K562 (cell line): ENCODE results near the gene DBT. TPM values are rescaled to one million over a fixed set of nuclear protein-coding genes. Genes with fewer than 3 reads are reported as not detected.

Experiments used
- ARNT ChIP-seq, 2 experiments: fragments of 450-650 bp; IDR thresholded peaks; 2 replicates each; pipeline ENCODE4 v1.6.1; 2016; ENCODE audit warnings: mild to moderate bottlenecking in 1 of 2
- CEBPG ChIP-seq, 3 experiments: fragments of 200-800 bp in 1 of 3; sonication (Bioruptor generic) in 1 of 3; sonication (generic) in 1 of 3; formaldehyde crosslinking in 1 of 3; IDR thresholded peaks in 2 of 3; conservative IDR thresholded peaks in 1 of 3; 2 replicates each; pipeline versions ENCODE4 v1.6.1 to v1.8.0; 2016 to 2022; ENCODE audit warnings: missing compliant biosample characterization in 2 of 3, missing genetic modification characterization in 2 of 3, mild to moderate bottlenecking in 1 of 3, missing genetic modification reagents in 1 of 3
- ELK1 ChIP-seq: sonication (generic); formaldehyde crosslinking; IDR thresholded peaks from 2 replicates; pipeline ENCODE4 v1.8.1; 2022; ENCODE audit warnings: missing genetic modification reagents
- NKRF ChIP-seq: fragments of 450-650 bp; IDR thresholded peaks from 2 replicates; pipeline ENCODE4 v1.6.1; 2016; ENCODE audit warnings: borderline replicate concordance
- NR1H2 ChIP-seq: sonication (generic); formaldehyde crosslinking; IDR thresholded peaks from 2 replicates; pipeline ENCODE4 v1.4.0; 2020; ENCODE audit warnings: mild to moderate bottlenecking, missing genetic modification reagents
- NR2C2 ChIP-seq, 2 experiments: fragments of 200-800 bp in 1 of 2; sonication (Bioruptor generic) in 1 of 2; sonication (generic) in 1 of 2; formaldehyde crosslinking in 1 of 2; IDR thresholded peaks; 2 replicates each; pipeline versions ENCODE4 v1.6.1 to v1.8.0; 2016 to 2022; ENCODE audit warnings: mild to moderate bottlenecking in 1 of 2, missing compliant biosample characterization in 1 of 2, missing genetic modification characterization in 1 of 2, missing genetic modification reagents in 1 of 2
- NR2F6 ChIP-seq: fragments of 450-650 bp; formaldehyde crosslinking; IDR thresholded peaks from 2 replicates; pipeline ENCODE4 v1.4.0; 2020; ENCODE audit warnings: mild to moderate bottlenecking
- NUFIP1 ChIP-seq: fragments of 450-650 bp; IDR thresholded peaks from 2 replicates; pipeline ENCODE4 v1.6.1; 2018; ENCODE audit not compliant: partially characterized antibody
- SMAD3 ChIP-seq: fragments of 450-650 bp; formaldehyde crosslinking; conservative IDR thresholded peaks from 2 replicates; pipeline ENCODE4 v1.4.0; 2020; ENCODE audit warnings: mild to moderate bottlenecking
- SMARCC2 ChIP-seq: fragments of 450-650 bp; IDR thresholded peaks from 2 replicates; pipeline ENCODE4 v1.6.1; 2017; ENCODE audit warnings: antibody characterized with exemption, moderate library complexity, mild to moderate bottlenecking, low read depth
- SP2 ChIP-seq: IDR thresholded peaks from 2 replicates; pipeline ENCODE4 v1.6.1; 2011; ENCODE audit warnings: mild to moderate bottlenecking, low read depth, low read length, moderate library complexity; ENCODE audit not compliant: poor library complexity, severe bottlenecking; ENCODE audit errors: extremely low read depth
- STAG1 ChIP-seq: sonication (generic); formaldehyde crosslinking; IDR thresholded peaks from 2 replicates; pipeline ENCODE4 v1.5.0; 2020; ENCODE audit warnings: missing genetic modification reagents, borderline replicate concordance
- TAL1 ChIP-seq: fragments of 450-650 bp; IDR thresholded peaks from 2 replicates; pipeline ENCODE4 v1.6.1; 2016; ENCODE audit warnings: mild to moderate bottlenecking
- TEAD1 ChIP-seq, 2 experiments: fragments of 450-650 bp in 1 of 2; sonication (generic) in 1 of 2; formaldehyde crosslinking; IDR thresholded peaks; 2 replicates each; pipeline versions ENCODE4 v1.4.0 to v1.8.0; 2020 to 2022; ENCODE audit warnings: mild to moderate bottlenecking in 2 of 2, missing genetic modification reagents in 1 of 2
- ZNF311 ChIP-seq: fragments of 250-450 bp; sonication (Bioruptor Pico); IDR thresholded peaks from 2 replicates; pipeline ENCODE4 v1.4.0; 2020; ENCODE audit warnings: mild to moderate bottlenecking, moderate library complexity
- polyA plus RNA-seq, 8 experiments: library from polyadenylated mRNA; depleted of rRNA in 4 of 8; stranded (reverse) in 5 of 8; unstranded in 3 of 8; fragments of >200 nt; fragmentation: Nextera tagmentation in 2 of 8; fragmentation: Illumina TruSeq in 1 of 8; extraction: Ambion mirVana in 2 of 8; extraction: Trizol in 1 of 8; gene quantifications; 2 replicates each; pipeline versions ENCODE4 v1.2.1 to v1.2.3, GENCODE V29; 2011 to 2014; ENCODE audit warnings: inconsistent platforms in 1 of 8, missing spikeins in 1 of 8
- total RNA-seq, 7 experiments: library from RNA; depleted of rRNA in 6 of 7; stranded (reverse); fragments of >200 nt in 6 of 7; fragmentation: Illumina TruSeq in 2 of 7; extraction: Trizol in 2 of 7; gene quantifications; 2 replicates each; pipeline versions ENCODE4 v1.2.1 to v1.2.3, GENCODE V29; 2011 to 2021; ENCODE audit warnings: low replicate concordance in 1 of 7
- TF ChIP-seq, protein P1 (sequence below), 2 experiments: fragments of 450-650 bp in 1 of 2; sonication (generic) in 1 of 2; formaldehyde crosslinking; conservative IDR thresholded peaks; 2 replicates each; pipeline versions ENCODE4 v1.4.0 to v1.8.1; 2020 to 2022; ENCODE audit warnings: mild to moderate bottlenecking in 1 of 2, missing genetic modification reagents in 1 of 2
- TF ChIP-seq, protein P2 (sequence below): fragments of 450-650 bp; IDR thresholded peaks from 2 replicates; pipeline ENCODE4 v1.6.1; 2016; ENCODE audit warnings: antibody characterized with exemption
- TF ChIP-seq, protein P3 (sequence below): fragments of 450-650 bp; IDR thresholded peaks from 2 replicates; pipeline ENCODE4 v1.7.0; 2016; ENCODE audit warnings: borderline replicate concordance
- TF ChIP-seq, protein P4 (sequence below): sonication (generic); formaldehyde crosslinking; IDR thresholded peaks from 2 replicates; pipeline ENCODE4 v1.8.0; 2022; ENCODE audit warnings: missing genetic modification reagents, mild to moderate bottlenecking, borderline replicate concordance

DBT gene
- total and polyA plus RNA-seq, 9 of the 15 experiments (the other 6 are each of a cell fraction or from before 2014, with no cell fraction given): 2.7 to 13.5 (median 7.3) TPM

GRCh38 chr1:100265562-100265930 lies 15.9 kb upstream of the DBT start (continued):
- TF ChIP-seq, protein P1, sequence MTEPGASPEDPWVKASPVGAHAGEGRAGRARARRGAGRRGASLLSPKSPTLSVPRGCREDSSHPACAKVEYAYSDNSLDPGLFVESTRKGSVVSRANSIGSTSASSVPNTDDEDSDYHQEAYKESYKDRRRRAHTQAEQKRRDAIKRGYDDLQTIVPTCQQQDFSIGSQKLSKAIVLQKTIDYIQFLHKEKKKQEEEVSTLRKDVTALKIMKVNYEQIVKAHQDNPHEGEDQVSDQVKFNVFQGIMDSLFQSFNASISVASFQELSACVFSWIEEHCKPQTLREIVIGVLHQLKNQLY (CRISPR knock-in tag; conservative IDR thresholded peaks at IDR 0.05): no peak
- TF ChIP-seq SMARCC2: peak; percentile 67
- no peak for TF ChIP-seq ZNF311
- TF ChIP-seq ELK1 (CRISPR knock-in tag): no peak
- TF ChIP-seq NR2C2 (CRISPR knock-in tag; IDR thresholded peaks at IDR 0.05): no peak
- no peak for TF ChIP-seq NR2C2 (tag; IDR thresholded peaks at IDR 0.05)
- no peak for TF ChIP-seq SP2
- TF ChIP-seq, protein P2, sequence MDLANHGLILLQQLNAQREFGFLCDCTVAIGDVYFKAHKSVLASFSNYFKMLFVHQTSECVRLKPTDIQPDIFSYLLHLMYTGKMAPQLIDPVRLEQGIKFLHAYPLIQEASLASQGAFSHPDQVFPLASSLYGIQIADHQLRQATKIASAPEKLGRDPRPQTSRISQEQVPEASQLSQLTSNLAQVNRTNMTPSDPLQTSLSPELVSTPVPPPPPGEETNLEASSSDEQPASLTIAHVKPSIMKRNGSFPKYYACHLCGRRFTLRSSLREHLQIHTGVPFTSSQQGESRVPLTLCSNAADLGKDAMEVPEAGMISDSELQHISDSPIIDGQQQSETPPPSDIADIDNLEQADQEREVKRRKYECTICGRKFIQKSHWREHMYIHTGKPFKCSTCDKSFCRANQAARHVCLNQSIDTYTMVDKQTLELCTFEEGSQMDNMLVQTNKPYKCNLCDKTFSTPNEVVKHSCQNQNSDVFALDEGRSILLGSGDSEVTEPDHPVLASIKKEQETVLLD: no peak
- no peak for TF ChIP-seq SMAD3
- no peak for TF ChIP-seq NKRF
- TF ChIP-seq CEBPG (CRISPR knock-in tag; IDR thresholded peaks at IDR 0.05): no peak
- no peak for TF ChIP-seq CEBPG (tag; conservative IDR thresholded peaks at IDR 0.05 in 1 of 2, IDR thresholded peaks at IDR 0.05 in 1 of 2)
- peak; percentile 56 for TF ChIP-seq NUFIP1
- TF ChIP-seq, protein P3, sequence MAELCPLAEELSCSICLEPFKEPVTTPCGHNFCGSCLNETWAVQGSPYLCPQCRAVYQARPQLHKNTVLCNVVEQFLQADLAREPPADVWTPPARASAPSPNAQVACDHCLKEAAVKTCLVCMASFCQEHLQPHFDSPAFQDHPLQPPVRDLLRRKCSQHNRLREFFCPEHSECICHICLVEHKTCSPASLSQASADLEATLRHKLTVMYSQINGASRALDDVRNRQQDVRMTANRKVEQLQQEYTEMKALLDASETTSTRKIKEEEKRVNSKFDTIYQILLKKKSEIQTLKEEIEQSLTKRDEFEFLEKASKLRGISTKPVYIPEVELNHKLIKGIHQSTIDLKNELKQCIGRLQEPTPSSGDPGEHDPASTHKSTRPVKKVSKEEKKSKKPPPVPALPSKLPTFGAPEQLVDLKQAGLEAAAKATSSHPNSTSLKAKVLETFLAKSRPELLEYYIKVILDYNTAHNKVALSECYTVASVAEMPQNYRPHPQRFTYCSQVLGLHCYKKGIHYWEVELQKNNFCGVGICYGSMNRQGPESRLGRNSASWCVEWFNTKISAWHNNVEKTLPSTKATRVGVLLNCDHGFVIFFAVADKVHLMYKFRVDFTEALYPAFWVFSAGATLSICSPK: no peak
- 0 out of 2 replicates have a peak, but pooled peaks have one; percentile 23 for TF ChIP-seq NR2F6 (CRISPR knock-in tag)
- TF ChIP-seq NR1H2: no peak
- no peak for TF ChIP-seq STAG1 (CRISPR knock-in tag)
- peak; percentile 3; the same call in 1 of the 2 replicates for TF ChIP-seq TAL1
- TF ChIP-seq TEAD1 (CRISPR knock-in tag; IDR thresholded peaks at IDR 0.05): peak in 1 of 2 experiments; percentile 54; a peak in 1 of 4 replicates
- peak in 1 of 2 experiments; percentile 46; a peak in 2 of 4 replicates for TF ChIP-seq ARNT (IDR thresholded peaks at IDR 0.05)
- TF ChIP-seq, protein P4, sequence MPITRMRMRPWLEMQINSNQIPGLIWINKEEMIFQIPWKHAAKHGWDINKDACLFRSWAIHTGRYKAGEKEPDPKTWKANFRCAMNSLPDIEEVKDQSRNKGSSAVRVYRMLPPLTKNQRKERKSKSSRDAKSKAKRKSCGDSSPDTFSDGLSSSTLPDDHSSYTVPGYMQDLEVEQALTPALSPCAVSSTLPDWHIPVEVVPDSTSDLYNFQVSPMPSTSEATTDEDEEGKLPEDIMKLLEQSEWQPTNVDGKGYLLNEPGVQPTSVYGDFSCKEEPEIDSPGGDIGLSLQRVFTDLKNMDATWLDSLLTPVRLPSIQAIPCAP (CRISPR knock-in tag): no peak
